GM19193 (cell line): ENCODE data around the gene MTURN.

Source experiments
- POLR2A ChIP-seq: IDR thresholded peaks from 4 replicates; pipeline ENCODE4 v1.6.1; 2011; ENCODE audit not compliant: insufficient read depth, insufficient read length; ENCODE audit errors: extremely low read depth

The MTURN gene

DNA sequence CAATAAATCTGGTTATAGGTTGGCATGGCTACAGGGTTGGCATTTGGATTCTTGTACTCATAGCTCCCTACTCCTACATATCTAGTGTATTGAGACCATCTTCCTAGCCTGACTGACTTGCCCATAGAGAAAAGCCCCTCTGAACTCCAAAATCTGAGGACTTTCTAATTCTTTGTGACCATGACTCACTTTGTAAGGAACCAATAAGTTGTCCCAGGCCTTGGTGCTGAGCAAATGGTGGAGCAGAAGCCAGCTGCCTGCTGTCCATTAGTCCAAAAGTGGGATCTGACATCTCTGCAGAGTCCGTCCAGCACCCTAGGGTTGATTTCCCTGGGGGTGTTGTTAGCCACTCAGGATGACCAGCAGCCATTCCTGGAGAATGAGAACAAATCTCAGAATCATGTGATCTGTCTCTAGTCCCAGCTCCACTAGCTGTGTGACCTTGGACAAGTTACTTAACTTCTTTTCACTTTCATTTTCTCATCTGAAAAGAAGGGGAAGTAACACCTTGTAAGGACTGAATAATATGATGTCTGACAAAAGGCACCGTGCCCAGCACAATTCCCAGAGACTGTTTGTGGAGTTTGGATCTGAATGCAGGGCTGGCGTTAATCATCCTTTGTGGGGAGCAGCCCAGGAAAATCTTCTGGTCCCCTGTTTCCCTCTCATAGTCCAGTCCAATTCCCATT lies 44.1 kb downstream of the MTURN start:
- TF ChIP-seq POLR2A, result peak; percentile 28

DNA sequence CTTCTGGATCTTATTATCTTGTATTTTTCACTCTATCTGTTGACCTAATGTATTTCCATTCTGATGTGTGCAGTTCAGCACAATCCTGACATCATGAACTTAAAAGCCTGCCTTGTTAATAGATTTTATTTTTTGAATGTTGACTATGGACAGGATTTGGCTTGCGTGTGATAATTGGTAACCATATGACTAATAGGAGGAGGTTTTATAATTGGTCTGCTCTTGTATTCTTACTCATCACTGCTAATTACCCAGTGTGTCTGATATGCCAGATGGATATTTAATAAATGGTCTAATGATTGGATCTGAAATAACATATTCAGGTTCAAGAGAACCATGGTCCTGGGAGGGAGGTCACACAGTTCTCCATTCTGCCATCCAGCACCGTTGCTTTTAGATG lies 45.9 kb downstream of the MTURN start:
- no peak for TF ChIP-seq POLR2A

DNA sequence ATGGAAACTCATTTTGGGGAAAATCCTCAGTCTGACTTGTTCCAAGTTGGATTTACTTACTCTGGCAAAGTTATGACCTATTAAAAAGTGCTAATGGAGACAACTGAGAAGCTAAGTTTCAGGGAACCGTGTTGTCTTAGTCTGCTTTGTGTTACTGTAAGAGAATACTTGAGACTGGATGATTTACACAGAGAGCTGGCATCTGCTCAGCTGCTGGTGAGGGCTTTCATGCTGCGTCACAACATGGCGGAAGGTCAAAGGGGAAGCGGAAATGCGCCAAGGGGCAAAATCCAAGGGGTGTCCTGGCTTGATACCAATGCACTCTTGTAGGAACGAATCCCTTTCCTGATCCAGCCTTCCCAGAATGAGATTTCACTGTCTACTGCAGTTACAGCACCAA lies 46.4 kb downstream of the MTURN start:
- TF ChIP-seq POLR2A, result no peak

DNA sequence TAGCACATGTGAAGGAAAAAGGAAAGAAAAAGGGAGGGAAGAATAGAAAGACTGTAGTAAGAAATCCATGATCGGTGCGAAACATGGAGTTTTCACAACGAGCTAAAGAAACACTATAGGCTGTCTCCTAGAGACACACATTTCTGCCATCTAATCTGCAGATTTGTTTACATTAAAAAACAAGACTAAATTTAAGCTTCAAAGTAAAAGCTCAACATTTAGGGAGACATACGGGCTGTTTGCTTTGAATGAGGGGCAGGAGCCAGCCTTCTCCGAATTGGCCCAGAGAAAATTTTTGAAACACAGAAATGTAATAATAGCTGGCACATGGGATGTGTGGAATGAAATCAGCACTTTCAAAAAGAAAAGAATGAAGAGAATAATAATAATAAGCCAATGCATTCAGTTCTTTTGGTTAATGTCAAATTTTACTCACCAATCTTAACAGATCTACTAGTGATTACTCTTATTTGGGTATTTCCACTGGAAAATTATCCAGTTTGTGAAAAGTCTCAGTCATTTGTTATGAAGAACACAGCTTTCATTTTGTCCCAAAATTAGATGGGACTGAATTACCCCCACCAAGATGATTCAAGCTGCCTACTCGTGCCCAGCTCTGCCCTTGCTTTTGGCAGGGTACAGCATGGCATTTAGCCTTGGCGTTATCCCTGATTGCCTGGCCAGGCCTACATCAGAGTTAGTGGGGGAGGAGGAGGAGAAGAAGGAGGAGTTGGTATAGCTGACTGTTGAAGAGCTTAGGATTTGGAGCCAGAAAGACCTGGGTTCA lies 47.1 kb downstream of the MTURN start:
- no peak for TF ChIP-seq POLR2A

DNA sequence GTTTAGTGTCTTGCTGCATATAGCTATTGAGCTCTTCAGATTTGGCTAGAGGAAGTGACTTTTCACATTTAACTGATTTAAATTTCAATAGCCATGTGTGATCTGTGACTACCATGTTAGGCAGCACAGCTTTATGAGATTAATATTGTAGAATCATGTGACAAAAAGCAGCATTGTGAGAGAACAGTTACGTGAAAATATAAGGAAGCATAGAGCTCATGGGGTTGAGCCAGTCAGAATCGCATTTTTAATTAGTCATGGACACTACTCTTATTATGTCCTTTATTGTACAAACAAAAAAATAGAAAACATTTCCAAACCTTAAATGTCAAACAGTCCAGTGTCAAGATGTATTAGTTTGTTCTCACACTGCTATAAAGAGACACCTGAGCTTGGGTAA lies 48.0 kb downstream of the MTURN start:
- no peak for TF ChIP-seq POLR2A

DNA sequence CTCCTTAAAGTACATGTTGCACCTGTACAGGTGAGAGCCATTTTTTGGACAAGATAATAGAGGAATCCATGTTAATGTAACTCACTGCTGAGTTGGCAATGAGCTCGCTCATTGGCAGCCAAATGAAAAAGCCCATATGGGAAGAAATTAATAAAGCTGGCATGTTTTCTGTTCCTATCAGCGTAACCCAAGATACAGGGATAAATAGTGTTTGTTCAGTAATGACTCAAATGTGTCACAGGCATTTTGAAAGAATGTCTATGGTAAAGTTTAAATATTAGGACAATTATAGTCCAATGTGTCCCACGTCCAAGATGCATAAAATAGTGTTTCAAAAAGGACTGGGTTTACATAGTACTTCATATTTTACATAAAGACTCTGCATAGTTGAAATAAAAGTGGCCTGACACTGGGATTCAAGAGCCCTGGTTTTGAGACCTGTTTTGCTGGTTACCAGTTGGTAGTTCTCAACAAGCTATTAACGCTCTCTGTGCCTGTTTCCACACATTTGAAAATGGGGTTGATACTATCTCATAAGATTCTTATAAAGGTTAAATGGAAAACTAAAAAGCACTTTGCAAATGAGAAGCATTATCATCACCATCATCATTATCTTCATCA lies 49.1 kb downstream of the MTURN start:
- TF ChIP-seq POLR2A, result no peak

DNA sequence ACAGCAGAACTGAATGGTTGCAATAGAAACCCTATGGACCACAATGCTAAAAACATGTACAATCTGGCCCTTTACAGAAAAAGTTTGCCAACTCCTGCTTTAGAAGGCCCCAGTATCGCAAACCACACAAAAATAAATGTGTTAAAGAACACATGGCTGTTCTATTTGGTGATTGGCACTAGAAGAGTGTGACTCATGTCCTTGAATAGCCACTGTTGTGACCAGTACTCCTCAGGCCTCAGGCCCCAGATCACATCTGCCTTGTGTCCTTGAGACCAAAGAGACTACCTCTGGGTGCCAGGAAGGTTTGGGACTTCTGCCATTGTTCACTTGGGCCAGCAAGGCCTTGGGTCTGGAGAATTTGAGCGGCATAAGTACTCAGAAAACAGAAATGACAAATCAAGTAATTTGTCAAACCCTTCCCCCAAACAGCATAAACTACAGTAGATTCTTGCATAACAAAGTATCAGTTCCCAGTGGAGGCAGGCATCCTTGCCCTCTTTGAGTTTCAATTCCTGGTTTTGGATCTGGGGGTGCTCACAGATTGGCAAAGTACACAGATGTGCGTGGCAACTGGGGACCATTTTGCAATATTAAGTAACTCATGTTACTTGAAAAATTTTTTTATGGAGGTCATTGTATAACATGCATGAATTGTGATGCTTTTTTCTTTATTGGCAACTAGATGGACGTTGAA lies 50.2 kb downstream of the MTURN start:
- TF ChIP-seq POLR2A, result no peak

DNA sequence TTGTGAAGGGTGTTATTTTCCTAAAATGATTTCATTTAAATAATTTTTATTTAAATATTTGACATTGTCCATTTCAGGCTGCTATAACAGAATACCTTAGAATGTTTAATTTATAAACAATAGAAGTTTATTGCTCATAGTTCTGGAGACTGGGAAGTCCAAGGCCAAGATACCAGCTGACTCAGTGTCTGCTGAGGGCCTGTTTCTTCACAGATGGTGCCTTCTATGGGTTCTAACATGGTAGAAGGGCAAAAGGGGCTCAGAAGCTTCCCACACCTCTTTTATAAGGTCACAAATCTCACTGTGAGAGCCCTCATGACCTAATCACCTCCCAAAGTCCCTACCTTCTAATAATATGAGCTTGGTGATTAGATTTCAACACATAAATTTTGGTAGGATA lies 50.7 kb downstream of the MTURN start:
- TF ChIP-seq POLR2A, result no peak

DNA sequence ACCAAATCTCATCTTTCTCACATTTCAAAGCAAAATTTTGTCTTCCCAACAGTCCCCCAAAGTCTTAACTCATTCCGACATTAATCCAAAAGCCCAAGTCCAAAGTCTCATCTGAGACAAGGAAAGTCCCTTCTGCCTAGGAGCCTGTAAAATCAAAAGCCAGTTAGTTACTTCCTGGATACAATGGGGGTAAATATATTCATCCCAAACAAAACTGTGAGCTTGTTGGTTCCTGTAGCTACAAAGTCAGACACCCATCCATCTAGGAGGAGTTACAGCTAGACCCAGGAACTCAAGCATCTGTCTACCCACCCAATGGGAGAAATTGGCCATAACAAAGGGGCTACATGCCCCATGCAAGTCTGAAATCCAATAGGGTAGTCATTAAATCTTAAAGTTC lies 51.9 kb downstream of the MTURN start:
- no peak for TF ChIP-seq POLR2A

DNA sequence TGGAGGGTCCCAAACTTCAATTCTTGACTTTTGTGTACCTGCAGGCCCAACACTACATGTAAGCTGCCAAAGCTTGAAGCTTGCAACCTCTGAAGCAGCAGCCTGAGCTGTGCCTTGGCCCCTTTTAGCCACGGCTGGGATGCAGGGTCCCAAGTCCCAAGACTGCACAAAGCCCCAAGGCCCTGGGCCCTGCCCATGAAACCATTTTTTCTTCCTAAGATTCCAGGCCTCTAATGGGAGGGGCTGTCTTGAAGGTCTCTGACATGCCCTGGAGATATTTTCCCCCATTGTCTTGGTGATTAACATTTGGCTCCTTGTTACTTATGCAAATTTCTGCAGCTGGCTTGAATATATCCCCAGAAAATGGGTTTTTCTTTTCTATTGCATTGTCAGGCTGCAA lies 52.7 kb downstream of the MTURN start:
- no peak for TF ChIP-seq POLR2A

DNA sequence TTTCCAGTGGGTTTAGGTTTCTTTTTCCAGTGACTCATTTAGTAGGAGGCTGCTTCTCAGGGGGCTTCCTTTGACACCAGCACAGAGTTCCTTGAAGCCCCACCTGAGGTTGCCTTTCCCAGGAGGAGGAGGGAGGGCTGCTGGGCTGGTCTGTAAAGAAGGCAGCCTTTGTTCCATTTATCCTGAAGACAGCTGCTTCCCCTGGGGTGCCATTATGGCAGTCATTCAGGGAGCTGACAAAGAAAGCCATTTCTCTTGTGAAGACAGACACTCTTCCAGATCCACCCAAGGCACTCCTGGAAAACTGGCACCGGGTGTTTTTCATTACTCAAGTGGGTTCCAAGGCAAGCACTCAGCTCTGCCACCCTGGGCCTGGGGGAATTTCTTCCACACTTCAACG lies 54.0 kb downstream of the MTURN start:
- no peak for TF ChIP-seq POLR2A

DNA sequence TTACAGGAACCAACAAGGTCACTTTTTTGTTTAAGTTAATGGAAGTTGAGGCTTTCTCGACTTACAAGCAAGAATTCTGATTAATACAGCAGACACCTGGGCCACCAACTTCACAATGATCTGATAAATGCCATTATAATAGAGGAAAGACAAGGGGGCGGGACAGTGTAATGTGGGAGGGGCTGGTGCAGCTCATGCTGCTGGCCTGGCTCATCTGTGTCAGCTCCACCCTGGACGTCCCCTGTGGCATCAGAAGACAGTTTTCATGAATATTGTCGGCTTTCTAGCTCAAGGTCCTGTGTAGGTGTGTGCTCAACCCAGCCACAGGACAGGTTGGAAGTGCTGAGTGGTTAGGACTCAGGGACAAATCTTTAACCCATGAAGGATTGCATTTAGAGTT lies 57.0 kb downstream of the MTURN start:
- TF ChIP-seq POLR2A, result no peak

DNA sequence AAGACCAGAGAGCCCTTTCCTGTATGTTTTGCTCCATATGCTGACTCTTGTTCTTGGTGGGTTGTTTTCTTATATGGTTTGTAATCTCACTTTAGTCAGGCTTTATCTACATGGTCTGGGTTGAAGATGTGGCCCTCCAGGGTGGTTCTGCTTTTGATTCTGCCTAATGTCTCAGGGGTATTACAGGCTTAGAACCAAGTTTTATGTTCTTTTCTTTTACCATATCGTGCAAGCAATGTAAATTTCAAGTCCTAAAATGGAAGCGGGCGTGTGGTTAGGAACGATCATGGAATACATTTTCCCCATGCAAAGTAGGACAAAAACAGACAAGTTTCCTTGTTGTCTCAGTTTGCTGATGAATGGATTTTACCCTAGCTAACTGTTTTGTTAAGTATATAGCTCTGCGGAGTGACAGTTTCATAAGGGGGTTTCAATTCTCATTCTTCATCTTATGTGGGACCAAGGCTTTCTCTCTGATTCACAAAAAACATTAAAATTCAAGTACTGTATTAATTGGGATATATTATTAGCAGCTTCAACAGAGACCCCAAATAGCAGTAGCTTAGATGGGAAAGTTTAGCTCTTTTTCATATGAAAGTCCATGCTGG lies 58.7 kb downstream of the MTURN start:
- no peak for TF ChIP-seq POLR2A

DNA sequence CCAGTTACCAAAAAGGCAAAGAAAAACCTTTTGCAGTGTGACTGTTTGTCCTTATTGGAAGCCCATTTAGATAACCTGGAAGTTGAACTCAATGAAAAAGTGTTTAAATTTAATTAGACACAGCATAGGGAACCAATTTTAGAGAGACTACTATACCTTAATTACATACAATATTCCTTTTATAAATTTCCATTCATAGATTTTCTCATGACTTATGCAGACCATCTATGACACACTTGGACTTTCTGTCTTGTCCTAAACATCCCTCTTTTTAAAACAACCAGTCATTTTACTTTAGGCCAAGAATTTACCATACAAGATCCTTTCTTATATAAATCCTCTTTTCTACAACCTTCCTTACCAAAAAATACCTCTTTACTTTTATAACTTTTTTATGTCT lies 61.6 kb downstream of the MTURN start:
- TF ChIP-seq POLR2A, result no peak

DNA sequence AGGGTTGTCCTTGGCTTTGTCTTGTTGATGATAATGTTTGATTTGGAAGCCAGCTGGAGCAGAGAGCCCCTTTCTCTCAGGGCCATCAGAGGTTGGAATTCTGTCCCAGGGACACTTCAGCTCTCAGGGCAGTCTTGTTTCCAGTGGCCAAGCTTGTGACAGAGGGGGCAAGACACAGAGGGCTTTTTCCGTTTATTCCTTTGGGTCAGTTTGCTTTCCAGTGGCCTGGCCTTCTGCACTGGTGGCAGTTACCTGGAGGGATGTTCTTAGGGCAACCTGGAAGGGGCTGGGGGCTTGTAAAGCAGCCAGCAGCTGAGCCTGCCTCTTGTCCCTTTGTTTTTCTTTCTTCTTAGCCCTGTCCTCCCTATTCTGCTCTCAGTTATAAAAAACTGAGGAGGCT lies 62.7 kb downstream of the MTURN start:
- no peak for TF ChIP-seq POLR2A
